ENCODE measurements around the gene MLLT6. TPM values are rescaled to one million over a fixed set of nuclear protein-coding genes. Genes with fewer than 3 reads are reported as not detected.

The MLLT6 gene
- total and polyA plus RNA-seq, 2 of the 13 experiments (the other 11 are each of a cell fraction or from before 2014, with no cell fraction given) = 50.7 to 69.5 TPM

GRCh38 chr17:38701504-38702165 lies 3.4 kb upstream of the MLLT6 start (continued):
- TF ChIP-seq MLXIP (CRISPR knock-in tag; IDR thresholded peaks at IDR 0.05; ENCODE audit: borderline replicate concordance) = no peak
- no peak for TF ChIP-seq CTCF (CRISPR knock-in tag; IDR thresholded peaks at IDR 0.05)
- TF ChIP-seq ZNF282 (IDR thresholded peaks at IDR 0.05; ENCODE audit: partially characterized antibody) = no peak
- TF ChIP-seq RXRA (CRISPR knock-in tag; IDR thresholded peaks at IDR 0.05) = 0 out of 2 replicates have a peak, but pooled peaks have one; percentile 28
- no peak for TF ChIP-seq U2AF1 (optimal IDR thresholded peaks at IDR 0.05; ENCODE audit: low read depth, low read length)
- TF ChIP-seq KDM2A (CRISPR knock-in tag; IDR thresholded peaks at IDR 0.05; ENCODE audit: borderline replicate concordance, low read depth) = no peak
- peak; percentile 51; the same call in 1 of the 2 replicates for TF ChIP-seq TFE3 (CRISPR knock-in tag; IDR thresholded peaks at IDR 0.05)
- peak; percentile 72 for TF ChIP-seq POLR2G (IDR thresholded peaks at IDR 0.05; ENCODE audit: low read depth, low read length)
- no peak for TF ChIP-seq ZNF329 (CRISPR knock-in tag; IDR thresholded peaks at IDR 0.05; ENCODE audit: low read depth)
- TF ChIP-seq FLYWCH1 (CRISPR knock-in tag; IDR thresholded peaks at IDR 0.05) = no peak
- TF ChIP-seq SUZ12 (IDR thresholded peaks at IDR 0.05; ENCODE audit: low read depth, low read length) = no peak
- no peak for TF ChIP-seq SP140L (CRISPR knock-in tag; IDR thresholded peaks at IDR 0.05; ENCODE audit: borderline replicate concordance)
- TF ChIP-seq ZNF251 (CRISPR knock-in tag; IDR thresholded peaks at IDR 0.05) = no peak
- 0 out of 2 replicates have a peak, but pooled peaks have one; percentile 18 for TF ChIP-seq IRF2 (CRISPR knock-in tag; IDR thresholded peaks at IDR 0.05)
- TF ChIP-seq KDM3A (CRISPR knock-in tag; IDR thresholded peaks at IDR 0.05; ENCODE audit: low read depth) = no peak
- TF ChIP-seq ATF7-NPFF (CRISPR knock-in tag; IDR thresholded peaks at IDR 0.05; ENCODE audit: low read depth) = no peak; the same call in 1 of the 2 replicates
- TF ChIP-seq ZBTB7B (CRISPR knock-in tag; IDR thresholded peaks at IDR 0.05) = peak; percentile 38; the same call in 1 of the 2 replicates
- TF ChIP-seq RFXANK (CRISPR knock-in tag; IDR thresholded peaks at IDR 0.05) = no peak
- TF ChIP-seq XBP1 (CRISPR knock-in tag; IDR thresholded peaks at IDR 0.05) = no peak
- no peak for TF ChIP-seq TCF7L2 (IDR thresholded peaks at IDR 0.05; ENCODE audit: low read depth, low read length)
- no peak for TF ChIP-seq MED8 (CRISPR knock-in tag; IDR thresholded peaks at IDR 0.05; ENCODE audit: insufficient replicate concordance)
- TF ChIP-seq SMAD3 (CRISPR knock-in tag; IDR thresholded peaks at IDR 0.05) = peak; percentile 42; the same call in 1 of the 2 replicates
- no peak for TF ChIP-seq NCOA5 (CRISPR knock-in tag; IDR thresholded peaks at IDR 0.05)
- TF ChIP-seq ZNF557 (CRISPR knock-in tag; IDR thresholded peaks at IDR 0.05) = no peak; the same call in 1 of the 2 replicates

Measured in HepG2 (cell line).